Peyer's patch (tissue), 4 donors: ENCODE measurements around the gene GTSF1L. TPM values are rescaled to one million over a fixed set of nuclear protein-coding genes. Genes with fewer than 3 reads are reported as not detected.

Experiments used
- DNase-seq, 3 donors: peaks; one replicate each; pipeline ENCODE4 v3.0.0-alpha.2; 2017 to 2019
- H3K27ac ChIP-seq, 4 donors: fragments of 200-600 bp; sonication (generic); one replicate each; pipeline ENCODE4 v1.5.1; 2016 to 2019
- H3K27me3 ChIP-seq, 2 donors: fragments of 200-600 bp; sonication (generic); one replicate each; pipeline ENCODE4 v1.5.1; 2019
- H3K36me3 ChIP-seq, 3 donors: fragments of 200-600 bp; sonication (generic); one replicate each; pipeline ENCODE4 v1.5.1; 2016 to 2019
- H3K4me1 ChIP-seq, 4 donors: fragments of 200-600 bp; sonication (generic); one replicate each; pipeline ENCODE4 v1.5.1; 2016 to 2019
- H3K4me3 ChIP-seq, 4 donors: fragments of 200-600 bp; sonication (generic); 1 replicate in 3 of 4; 2 replicates in 1 of 4; pipeline ENCODE4 v1.5.1; 2016 to 2019; ENCODE audit warnings: mild to moderate bottlenecking in 1 of 4
- H3K9me3 ChIP-seq, 4 donors: fragments of 200-600 bp; sonication (generic); one replicate each; pipeline ENCODE4 v1.5.1; 2016 to 2019; ENCODE audit warnings: mild to moderate bottlenecking in 1 of 4
- CTCF ChIP-seq, 6 experiments: fragments of 450-650 bp in 4 of 6; fragments of 200-600 bp in 2 of 6; sonication (generic) in 1 of 6; IDR thresholded peaks; one replicate each; pipeline ENCODE4 v1.5.1; 2017 to 2019; ENCODE audit warnings: antibody characterized with exemption in 6 of 6, mild to moderate bottlenecking in 3 of 6, moderate library complexity in 1 of 6
- POLR2A ChIP-seq, 2 donors: fragments of 450-650 bp; IDR thresholded peaks; one replicate each; pipeline ENCODE4 v1.5.1; 2017; ENCODE audit warnings: antibody characterized with exemption in 2 of 2, mild to moderate bottlenecking in 2 of 2, moderate library complexity in 2 of 2
- total RNA-seq, 4 donors: library from RNA; depleted of rRNA; stranded (reverse); fragments of >200 nt; gene quantifications; one replicate each; pipeline ENCODE4 v1.1.0, GENCODE V29; 2016

GTSF1L gene
- total RNA-seq, 4 donors from 2014 or later = not detected

GRCh38 chr20:43681468-43681942 lies 45.3 kb downstream of the GTSF1L start:
- DNase-seq = peak in 1 of 3 donors; percentile 55
- Histone ChIP-seq H3K9me3 (no peaks in the 10 kb centered on the region), H3K4me1 (no peaks in the 10 kb centered on the region), H3K4me3 (peak overlapping the region in 2 of 4 donors; percentile 3 to 35), H3K36me3 (no peaks in the 10 kb centered on the region), H3K27ac (peak overlapping the region; percentile 16 to 89 (median 62)), H3K27me3 (no peaks in the 10 kb centered on the region)
- TF ChIP-seq POLR2A (IDR thresholded peaks at IDR 0.05) = no peak
- peak in 1 of 6 experiments; percentile 15 for TF ChIP-seq CTCF (IDR thresholded peaks at IDR 0.05)

GRCh38 chr20:43680981-43681380 lies 45.8 kb downstream of the GTSF1L start:
- Histone ChIP-seq H3K9me3 (no peaks in the 10 kb centered on the region), H3K36me3 (no peaks in the 10 kb centered on the region), H3K4me3 (peak overlapping the region in 1 of 4 donors; percentile 35), H3K27ac (peak overlapping the region; percentile 16 to 89 (median 62)), H3K4me1 (no peaks in the 10 kb centered on the region), H3K27me3 (no peaks in the 10 kb centered on the region)
- DNase-seq = no peak
- TF ChIP-seq POLR2A (IDR thresholded peaks at IDR 0.05) (no peak), CTCF (IDR thresholded peaks at IDR 0.05) (no peak)

- no peak for DNase-seq
- Histone ChIP-seq H3K9me3 (no peaks in the 10 kb centered on the region), H3K36me3 (no peaks in the 10 kb centered on the region), H3K4me1 (no peaks in the 10 kb centered on the region), H3K4me3 (no peak overlapping the region), H3K27ac (no peak overlapping the region), H3K27me3 (no peaks in the 10 kb centered on the region)
- TF ChIP-seq CTCF (IDR thresholded peaks at IDR 0.05) (no peak), POLR2A (IDR thresholded peaks at IDR 0.05) (no peak)
Observed at GRCh38 chr20:43676368-43676767, 50.4 kb downstream of the GTSF1L start.

Other genes with a start within 250 kb of the GTSF1L start
- gene L3MBTL1, start 219.3 kb downstream of the GTSF1L start, total RNA-seq = 10 to 100 TPM; 18.0 to 37.4 (median 31.2) TPM
- 100 to 1,000 TPM in 2 of 4 donors, 10 to 100 TPM in 2; 64.4 to 160 (median 115) TPM for gene SGK2, start 168.0 kb downstream of the GTSF1L start, total RNA-seq
- 10 to 100 TPM; 15.7 to 30.8 (median 17.0) TPM for gene IFT52, start 136.1 kb downstream of the GTSF1L start, total RNA-seq
- 10 to 100 TPM in 1 of 4 donors, 1 to 10 TPM in 3; 1.5 to 27.2 (median 2.6) TPM for gene MYBL2, start 59.9 kb downstream of the GTSF1L start, total RNA-seq
- gene TOX2, start 187.8 kb upstream of the GTSF1L start, total RNA-seq = 1 to 10 TPM; 1.9 to 5.8 (median 2.0) TPM